GM03348 (cell line): ENCODE results near the gene NR3C1.
A peak's percentile ranks its signal among the peaks of the same experiment; 100 is the strongest.
"Not testable (repeated sequence)": the region's sequence is repeated elsewhere in the genome, so short reads cannot be mapped to it uniquely, and the experiment has no call there.

Experiments
- DNase-seq: peaks from one replicate; pipeline ENCODE4 v3.0.0; 2012; ENCODE audit warnings: low spot score

NR3C1 gene

DNA sequence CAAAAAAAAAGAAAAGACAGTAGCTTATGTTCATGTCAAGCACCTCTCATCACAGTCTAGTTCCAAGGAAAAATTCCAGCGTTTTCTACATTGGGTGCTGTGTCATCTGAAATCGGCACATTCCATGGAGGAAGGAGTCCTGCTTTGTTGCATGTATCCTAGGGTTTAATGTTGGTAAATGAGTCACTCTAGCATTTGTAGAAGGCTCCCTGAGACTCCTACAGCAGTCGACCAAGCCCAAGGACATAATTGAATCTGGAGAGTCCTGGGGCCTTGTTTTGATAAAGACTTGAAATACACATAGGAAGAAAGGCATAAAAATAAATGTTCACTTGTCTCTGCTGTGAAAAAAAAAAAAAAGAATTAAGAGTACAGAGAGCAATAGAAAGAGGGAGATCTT is 69.1 kb downstream of the NR3C1 start:
- not testable (repeated sequence) for DNase-seq

DNA sequence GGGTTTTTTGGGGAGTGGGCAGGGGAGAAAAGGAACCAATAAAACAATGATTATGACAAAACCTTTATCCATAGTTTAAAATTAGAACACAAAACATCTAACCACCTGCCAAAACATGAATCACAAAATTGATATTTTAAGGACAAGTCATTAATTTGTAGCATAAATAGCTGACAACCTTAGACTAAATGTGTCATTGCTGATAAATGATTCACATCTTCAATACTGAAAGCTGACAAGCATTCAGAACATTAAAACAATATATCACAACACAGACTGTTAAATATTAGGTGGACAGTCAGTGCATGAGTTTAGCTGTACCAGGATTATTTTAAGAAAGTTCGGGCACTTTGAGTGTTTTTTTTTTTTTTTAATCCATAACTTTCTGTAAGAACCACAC is 71.5 kb downstream of the NR3C1 start:
- no peak for DNase-seq

DNA sequence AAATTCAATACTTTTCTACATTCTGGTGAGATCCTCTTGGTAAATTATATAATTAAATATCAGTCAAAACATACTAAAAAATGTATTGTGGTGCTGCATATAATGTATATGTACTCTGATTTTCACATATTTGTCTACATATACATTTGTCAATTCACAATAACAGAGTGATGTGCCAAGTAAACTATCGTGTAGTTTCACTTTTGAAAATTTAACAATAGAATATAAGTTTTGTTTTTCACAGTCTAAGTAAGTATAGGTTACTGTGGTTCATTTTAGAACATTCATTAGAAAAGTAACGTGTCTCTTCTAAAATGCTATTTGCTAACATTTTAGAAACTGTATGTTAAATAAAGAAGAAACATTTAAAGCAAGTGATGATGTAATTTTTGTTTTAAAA is 73.6 kb downstream of the NR3C1 start:
- DNase-seq: no peak

DNA sequence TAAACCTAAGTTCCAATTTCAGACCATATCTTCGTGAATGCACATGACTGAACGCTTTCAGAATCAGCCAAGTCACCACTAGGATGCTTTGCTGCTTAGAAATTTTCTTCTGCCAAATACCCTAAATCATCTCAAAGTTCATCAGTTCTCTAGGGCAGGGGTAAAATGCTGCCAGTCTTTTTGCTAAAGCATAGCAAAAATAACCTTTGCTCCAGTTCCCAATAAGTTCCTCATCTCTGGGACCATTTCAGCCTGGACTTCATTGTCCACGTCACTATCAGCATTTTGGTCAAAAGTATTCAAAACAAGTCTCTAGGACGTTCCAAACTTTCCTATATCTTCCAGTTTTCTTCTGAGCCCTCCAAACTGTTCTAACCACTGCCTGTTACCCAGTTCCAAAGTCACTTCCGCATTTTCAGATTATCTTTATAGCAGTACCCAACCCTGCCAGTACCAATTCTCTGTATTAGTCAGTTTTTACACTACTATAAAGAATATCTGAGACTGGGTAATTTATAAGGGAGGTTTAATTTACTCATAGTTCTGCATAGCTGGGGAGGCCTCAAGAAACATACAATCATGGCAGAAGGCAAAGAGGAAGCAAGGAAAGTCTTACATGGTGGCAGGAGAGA is 74.8 kb downstream of the NR3C1 start:
- no peak for DNase-seq

DNA sequence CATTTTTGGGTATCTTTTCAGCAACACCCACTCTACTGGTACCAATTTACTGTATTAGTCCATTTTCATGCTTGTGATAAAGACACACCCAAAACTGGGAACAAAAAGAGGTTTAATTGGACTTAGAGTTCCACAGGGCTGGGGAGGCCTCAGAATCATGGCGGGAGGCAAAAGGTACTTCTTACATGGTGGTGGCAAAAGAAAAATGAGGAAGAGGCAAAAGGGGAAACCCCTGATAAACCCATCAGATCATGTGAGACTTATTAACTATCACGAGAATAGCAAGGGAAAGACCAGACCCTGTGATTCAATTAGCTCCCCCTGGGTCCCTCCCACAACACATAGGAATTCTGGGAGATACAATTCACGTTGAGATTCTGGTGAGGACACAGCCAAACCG is 78.4 kb downstream of the NR3C1 start:
- DNase-seq: not testable (repeated sequence)

DNA sequence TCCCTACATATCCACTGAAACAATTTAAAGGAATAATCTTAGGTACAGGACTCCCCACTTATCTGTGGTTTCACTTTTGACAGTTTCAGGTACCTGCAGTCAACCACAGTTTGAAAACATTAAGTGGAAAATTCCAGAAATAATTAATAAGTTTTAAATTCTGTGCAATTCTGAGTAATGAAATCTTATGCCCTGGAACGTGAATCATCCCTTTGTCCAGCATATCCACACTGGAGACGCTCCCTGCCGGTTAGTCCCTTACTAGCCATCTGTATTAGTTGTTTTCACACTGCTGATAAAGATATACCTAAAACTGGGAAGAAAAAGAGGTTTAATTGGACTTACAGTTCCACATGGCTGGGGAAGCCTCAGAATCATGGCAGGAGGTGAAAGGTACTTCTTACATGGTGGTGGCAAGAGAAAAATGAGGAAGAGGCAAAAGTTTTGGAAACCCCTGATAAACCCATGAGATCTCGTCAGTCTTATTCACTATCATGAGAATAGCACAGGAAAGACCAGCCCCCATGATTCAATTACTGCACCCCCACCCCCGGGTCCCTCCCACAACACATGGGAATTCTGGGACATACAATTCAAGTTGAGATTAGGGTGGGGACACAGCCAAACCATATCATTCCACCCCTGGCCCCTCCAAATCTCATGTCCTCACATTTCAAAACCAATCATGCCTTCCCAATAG is 80.4 kb downstream of the NR3C1 start:
- not testable (repeated sequence) for DNase-seq

DNA sequence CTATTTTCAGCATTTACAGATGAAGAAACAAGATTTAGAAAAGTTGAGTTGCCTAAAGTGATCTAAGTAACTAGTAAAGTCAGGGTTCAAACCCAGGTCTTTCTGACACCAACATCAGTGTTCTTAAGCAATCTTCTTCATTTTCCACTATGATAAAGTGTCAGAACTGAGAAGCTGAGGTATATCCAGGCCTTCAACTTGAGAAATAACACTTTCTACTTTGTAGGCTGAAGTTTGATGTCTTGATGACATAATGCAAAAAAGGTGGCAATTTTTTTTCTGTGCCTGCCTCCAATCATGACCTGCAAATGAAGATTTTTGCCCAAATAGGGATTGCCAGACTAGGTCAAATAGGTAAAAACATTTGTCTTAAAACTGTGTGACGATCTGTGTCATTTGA is 81.3 kb downstream of the NR3C1 start:
- no peak for DNase-seq

DNA sequence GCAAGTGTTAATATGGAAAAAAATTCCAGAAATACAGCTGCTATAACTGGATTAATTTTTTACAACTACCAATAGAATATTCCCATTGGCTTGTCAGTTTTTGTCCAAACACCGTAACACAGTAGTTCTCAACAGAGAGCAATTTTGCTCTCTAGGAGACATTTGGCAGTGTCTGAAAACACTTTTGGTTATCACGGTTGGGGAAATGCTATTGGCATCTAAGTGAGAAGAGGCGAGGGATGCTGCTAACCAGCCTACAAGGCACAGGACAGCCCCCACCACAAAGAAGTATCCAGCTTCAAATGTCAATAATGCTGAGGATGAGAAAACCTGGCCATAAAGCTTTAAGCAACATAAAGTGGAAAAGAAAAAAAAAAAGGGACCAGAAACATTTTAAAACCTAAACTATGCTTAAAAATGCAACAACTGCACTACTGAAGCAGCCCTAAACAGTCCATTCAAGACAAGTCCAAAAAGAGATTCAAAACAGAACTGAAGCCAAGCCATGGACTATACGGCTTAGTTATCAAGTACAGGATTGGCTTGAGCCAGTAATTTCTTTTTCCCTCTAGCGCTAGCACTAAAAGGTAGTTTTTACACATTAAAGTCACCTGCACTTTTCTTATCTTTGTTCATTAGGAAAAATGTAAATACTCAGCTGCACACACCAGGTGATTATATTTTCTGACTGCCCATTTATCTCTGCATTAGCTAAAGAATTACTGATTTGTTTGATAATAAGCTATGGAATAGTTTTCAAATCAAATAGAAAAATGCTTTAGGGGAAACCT is 83.9 kb downstream of the NR3C1 start:
- DNase-seq: no peak

DNA sequence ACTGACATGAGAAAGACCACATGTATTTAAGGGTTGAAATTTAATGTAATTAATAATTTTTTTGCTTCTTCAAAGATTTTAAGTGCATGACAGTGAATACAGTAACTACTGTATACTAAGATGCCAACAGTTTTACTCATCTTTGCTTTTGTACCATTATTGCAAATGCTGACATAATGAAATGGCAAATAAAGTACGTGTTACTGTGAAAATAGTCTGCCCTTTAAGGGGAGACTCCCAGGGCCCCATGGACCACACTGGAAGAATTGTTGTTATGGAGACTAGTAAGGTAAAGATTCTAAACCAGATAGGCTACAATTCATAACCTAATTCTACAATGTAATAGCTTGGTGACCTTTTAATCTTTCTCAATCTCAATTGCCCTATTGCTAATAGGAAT is 84.7 kb downstream of the NR3C1 start:
- DNase-seq: no peak

DNA sequence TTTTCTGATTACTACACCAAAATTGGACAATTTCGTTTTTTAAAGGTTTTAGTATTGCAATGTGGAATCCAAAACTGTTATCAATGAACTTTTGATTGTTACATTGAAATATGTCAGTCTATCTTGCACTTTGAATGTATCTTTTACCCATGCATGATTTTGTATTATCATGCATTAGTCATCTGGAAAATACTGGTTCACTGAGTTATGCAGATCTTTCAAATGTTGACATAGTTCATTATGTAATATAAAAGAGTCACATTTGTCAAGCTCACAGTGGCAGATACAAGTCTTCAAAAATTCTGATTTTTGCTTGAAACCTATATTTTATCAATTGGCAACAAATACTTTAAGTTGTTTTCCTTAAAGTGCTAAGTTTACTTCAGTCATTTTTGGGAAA is 85.2 kb downstream of the NR3C1 start:
- DNase-seq: no peak

DNA sequence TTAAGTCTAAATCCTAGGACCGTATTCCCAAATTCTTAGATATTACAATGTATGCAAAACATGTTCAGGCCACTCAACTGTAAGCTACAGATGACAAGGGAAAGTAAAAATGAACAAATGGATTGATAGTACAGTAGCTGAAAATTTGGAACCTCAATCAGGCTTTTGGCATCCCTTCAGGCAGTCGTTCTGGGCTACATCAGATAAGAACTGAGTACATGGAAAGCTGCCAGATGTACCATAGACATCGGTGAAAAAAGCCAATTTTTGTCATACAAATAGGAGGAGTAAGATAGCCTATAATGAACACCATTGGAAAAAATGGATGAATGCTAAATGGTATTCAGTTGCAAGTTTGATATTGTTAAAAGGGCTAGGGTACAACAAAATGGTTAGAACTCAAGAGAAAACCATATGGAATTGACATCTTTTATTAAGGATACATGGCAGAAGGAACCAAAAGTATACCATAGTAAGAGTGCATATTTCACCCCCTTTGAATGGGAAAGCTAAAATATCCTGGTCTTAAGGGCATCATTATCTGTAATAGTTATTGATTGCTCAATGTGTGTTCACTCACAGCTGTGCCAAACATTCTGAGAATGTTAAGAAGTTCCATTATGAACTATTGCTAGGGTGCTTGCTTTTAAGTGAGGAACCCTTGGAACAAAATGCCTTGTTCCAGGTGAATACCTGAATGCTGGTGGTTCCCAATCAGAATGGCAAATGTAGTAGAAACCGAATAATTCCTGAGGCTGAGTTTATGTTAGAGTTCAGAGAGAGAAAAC is 86.4 kb downstream of the NR3C1 start:
- no peak for DNase-seq

DNA sequence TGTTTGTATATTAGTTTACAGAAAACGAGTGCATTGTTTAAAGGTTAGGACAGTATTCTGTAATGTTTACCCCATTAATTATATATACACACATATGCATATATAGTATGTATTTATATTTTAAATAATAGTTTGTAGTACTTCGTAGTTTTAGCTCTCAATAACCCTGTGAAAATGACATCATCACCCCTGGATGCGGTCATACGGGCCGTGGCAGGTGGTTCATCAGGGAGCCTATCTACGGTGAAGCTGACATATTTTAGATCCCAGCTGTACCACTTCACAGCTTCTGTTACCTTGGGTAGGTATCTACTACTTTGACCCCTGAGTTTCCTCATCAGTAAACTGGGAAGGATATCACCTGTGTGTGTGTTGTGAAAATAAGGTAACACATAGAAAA is 87.1 kb downstream of the NR3C1 start:
- DNase-seq: no peak

DNA sequence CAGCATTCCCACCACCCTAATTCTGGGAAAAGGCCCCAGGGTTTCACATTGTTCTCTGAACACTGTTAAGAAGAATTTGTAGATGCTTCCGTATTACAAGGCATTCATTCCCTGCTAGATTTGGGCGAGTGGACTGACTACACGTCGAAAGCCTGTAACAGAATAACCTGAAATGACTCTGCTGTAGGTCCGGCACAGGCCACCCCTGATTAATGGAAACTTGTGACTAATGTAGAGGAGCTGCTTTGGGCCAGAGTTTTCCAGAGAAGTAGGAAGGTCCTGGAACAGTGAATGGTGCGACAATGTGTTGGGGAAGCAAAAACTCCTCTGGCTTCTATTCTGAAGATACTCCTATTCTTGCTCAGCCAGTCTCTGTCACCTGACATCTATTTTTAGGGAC is 87.6 kb downstream of the NR3C1 start:
- DNase-seq: no peak

DNA sequence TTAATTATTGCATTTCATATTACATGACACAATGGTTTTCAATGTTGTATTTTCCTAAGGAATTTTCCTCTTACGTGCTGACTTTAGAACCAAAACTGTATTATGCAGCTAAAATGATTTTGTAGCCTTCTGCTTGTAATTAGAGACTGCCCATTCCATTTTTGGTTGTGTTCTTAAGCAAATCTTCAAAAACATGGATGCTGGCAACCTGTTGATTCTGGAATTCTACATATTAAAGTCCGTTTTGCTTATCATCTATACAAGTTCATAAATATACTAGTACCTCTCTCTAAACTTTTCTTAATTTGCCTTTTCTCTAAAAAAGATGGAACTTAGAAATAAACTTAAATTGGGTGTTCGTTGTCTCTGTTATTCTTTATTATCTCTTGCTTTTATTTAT is 88.3 kb downstream of the NR3C1 start:
- DNase-seq: no peak

DNA sequence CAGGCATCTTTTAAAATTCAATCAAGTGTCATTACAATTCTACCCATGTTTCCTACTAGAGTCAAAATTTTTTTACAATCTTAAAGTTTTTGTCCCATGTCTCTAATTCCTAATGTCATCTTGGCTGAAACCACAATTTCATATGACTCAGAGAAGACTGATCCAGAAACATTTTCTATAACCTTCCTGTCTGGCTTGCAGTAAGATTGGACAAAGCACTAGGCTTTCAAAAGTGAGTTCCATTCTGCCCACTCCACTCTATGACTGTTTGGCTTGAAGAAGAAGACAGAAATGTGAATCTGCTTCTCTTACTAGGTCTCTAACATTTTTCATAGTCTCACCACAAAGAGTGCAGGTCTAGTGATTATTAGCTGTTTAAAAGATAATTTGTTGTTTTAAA is 88.8 kb downstream of the NR3C1 start:
- peak; percentile 65 for DNase-seq

DNA sequence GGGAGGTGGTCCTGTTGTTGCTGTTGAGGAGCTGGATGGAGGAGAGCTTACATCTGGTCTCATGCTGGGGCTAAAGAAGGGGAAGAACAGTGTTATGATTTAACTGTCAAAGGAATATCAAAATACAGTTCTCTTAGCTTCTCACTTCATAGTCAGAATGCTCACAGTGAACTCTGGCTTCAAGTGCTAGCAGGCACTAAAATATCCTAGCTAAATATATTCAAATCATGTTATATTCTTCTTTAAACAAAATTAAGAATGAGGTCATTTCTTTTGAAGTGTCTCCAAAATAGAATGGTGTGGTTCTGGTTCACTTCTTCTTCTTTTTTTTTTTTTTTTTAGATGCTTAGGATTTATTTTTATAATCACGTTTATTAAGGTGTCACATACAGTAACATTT is 89.4 kb downstream of the NR3C1 start:
- DNase-seq: no peak

DNA sequence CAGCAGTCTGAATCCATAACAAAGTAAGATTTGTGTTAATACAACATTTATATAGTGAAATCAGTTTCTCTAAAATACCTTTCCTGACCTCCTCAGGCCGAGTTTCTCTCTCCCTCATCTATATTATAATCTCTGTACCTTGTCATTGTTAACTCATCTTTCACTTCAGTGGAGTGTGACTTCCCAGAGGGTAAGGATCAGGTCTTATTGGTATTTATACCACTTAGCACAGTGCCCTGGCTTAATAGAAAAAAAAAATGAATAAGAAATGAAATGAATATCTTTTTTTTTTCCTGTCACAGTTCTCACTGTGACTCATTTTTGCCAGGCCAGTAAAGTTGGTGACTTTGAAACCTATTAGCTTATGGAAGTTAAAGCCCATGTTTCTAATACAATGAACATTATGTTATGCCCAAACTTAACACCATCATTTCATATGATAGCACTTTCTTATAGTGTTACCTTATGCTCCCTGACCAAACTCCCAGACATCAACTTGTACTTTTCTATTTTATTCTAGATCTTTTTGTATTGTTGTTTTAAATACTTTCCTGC is 90.1 kb downstream of the NR3C1 start:
- DNase-seq: no peak

DNA sequence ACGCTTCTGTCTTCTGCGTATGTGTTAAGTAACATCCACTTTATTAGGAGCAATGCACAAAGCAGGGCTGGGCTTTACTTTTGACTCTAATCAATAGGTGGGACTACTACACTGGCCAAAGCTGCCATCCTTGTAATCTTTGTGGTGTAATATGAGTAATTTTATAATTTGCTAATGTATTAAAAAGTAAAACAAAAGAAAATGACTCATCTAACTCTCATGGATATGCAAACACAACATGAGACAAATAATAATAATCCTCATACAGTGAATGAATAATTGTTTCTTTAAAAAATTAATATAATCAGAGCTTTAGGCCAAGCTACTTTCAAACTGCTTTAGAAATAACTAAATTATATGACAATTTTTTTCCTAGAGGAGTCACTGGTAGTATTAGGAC is 90.7 kb downstream of the NR3C1 start:
- DNase-seq: no peak

DNA sequence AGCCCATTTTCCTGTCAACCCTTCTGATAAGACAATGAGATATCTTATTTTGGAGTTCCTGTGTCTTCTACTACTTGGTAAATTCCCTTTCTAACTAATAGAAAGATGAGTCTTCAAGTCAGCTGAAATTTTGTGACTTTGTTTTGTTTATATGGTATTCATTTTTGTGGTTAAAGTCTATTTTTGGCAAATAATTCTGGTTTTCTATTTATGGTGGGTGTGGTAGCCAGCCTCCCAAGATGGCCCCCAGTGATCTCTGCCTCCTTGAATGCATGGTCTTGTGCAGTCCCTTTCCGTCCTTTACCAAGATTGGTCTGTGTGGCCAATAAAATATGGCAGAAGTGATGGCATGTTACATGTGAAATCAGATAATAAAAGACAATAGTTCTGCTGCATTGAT is 91.5 kb downstream of the NR3C1 start:
- DNase-seq: peak; percentile 17

DNA sequence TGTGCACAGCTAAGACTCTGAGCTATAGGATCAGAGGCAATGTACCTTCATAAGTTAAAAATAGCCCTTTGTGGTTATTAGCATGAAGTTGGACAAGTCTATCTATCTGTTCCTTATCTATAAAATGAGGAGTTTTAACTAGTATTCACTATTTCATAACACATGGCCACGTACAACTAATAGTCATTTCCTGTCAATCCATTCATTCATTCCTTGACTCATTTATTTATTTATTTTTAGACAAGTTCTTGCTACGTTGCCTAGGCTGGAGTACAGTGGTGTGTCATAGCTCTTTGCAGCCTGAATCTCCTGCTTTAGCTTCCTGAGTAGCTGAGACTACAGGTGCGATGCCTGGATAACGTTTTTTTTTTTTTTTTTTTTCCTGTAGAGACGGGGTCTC is 92.1 kb downstream of the NR3C1 start:
- peak; percentile 11 for DNase-seq

DNA sequence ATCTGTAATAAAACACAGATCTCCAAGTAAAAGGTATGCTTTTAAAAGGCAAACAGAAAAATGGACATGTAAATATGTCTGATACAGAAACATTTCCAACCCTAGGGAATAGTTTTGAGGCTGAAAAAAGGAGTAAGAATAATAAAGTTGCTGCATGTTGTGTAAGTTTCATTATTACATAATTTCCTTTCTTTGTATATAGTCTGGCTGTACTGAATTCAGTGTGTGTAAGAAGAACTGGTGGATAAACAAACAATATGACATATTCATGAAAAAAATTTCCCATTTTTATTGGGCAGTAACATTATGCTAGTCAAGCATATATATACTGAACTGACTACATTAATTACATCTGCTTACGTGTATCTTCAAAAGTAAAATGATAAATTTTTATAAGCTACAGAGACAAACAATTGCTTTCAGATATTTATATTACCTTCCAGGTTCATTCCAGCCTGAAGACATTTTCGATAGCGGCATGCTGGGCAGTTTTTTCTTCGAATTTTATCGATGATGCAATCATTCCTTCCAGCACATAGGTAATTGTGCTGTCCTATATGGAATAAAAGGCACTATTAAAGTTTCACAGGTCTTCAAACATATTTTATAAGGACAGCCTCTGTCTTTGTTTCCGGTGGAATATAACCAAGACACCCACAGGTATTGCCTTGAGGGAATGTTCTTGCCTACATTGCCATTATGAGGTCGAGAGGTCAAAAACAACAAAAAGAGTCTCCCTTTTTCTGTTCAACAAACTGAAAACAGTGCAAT is 93.6 kb downstream of the NR3C1 start:
- DNase-seq: peak; percentile 5
